ENCODE measurements around the gene CAMKMT.

GRCh38 chr2:44560941-44561340 lies 199.2 kb downstream of the CAMKMT start:
- no peak for TF ChIP-seq CTCF (conservative IDR thresholded peaks at IDR 0.05 in 1 of 2, IDR thresholded peaks at IDR 0.05 in 1 of 2; ENCODE audit: extremely low read depth in 1 of 2, insufficient read depth in 1 of 2, low read depth in 1 of 2, low read length in 2 of 2)
- TF ChIP-seq EZH2 (IDR thresholded peaks at IDR 0.05; ENCODE audit: borderline replicate concordance, low read length) = no peak

Measured in mammary epithelial cell (primary cell).